NCI-H524 (cell line): Measurements from ENCODE around the gene TMOD2.
A peak's percentile ranks its signal among the peaks of the same experiment; 100 is the strongest.

Source experiments
- DNase-seq, 2 experiments: peaks; one replicate each; lab custom pipeline; 2025; lab: John Stamatoyannopoulos, UW

Gene TMOD2

DNA sequence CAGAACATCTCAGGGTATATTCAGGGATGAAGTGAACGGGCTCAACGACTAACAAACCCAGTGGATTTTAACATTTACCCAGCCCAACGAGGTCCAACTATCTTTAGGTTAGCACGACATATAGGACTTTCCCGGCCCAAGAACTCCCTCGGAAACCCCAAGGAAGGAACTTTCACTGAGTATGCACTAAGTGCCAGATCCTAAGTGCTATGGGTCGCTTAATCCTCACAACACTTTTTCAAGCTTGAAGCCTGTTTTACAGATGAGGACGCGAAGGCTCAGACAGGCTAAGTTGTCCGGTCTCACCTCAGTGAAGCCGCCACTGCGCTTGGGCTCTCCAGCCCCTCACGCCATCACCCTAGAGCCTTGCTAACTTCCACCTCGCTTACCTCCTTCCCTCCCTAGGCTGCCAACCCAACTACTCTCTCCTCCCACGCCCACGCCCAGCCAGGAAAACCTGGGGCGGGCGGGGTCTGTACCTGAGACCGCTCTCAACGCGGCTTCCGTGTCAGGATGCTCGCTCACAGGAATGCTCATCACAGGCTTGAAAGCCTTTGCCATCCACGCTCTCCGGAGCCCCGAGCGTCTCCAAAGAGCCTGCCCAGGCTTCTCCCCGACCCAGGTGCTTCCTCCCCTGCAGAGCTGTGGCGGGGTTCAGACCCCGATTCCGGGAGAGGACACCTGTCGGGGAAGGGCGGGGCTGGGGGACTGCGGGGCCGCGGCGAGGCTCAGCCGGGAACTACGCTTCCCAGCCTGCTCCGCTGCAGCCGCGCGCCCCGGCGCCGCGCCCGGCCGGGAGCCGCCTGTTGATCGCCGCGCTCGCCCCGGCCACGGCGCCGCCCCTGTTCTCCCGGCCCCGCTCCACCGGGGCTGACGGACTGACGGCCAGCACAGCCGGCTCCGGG, at the start of gene TMOD2:
TSS of gene TMOD2 (plus strand) at position 806 of the 905 bp plus-strand sequence. CDS start 14,845 bp downstream, outside the sequence.
- peak in 1 of 2 experiments; percentile 49 for DNase-seq

GRCh38 chr15:51702710-51703109, 48.7 kb upstream of the TMOD2 start:
- DNase-seq, result no peak

- DNase-seq, result no peak
Measured at GRCh38 chr15:51706291-51706690, 45.1 kb upstream of the TMOD2 start.

DNA sequence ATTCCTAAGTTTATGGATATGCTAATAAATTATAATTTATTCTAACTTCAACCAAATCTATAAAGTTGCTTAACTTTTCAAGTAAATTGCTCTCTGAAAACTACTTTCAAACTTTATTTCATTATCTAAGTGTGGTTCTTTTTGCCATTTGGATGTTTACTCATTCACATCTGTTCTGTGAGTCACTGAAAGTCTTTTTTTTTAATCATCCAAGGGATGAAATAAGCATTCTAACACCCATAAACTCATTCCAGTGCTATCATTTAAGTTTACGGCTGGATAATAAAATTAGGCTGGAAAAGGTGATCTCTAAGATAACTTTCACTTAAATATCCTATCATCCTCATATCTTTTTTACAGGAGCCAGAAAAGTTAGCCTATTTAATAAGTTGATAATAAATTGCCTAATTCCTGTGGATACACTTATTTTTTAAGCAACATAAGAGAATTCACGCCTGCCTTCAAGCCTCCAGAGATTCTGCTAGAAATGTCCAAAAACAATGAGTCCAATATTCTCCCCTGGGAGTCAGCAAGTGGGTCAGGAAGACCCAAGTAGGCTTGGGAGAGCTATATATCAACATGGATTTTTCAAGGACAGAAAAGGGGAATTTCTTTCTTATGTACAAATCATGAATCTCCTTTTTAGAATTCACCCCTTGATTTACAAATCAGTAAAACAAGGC, 44.3 kb upstream of the TMOD2 start:
- no peak for DNase-seq

DNA sequence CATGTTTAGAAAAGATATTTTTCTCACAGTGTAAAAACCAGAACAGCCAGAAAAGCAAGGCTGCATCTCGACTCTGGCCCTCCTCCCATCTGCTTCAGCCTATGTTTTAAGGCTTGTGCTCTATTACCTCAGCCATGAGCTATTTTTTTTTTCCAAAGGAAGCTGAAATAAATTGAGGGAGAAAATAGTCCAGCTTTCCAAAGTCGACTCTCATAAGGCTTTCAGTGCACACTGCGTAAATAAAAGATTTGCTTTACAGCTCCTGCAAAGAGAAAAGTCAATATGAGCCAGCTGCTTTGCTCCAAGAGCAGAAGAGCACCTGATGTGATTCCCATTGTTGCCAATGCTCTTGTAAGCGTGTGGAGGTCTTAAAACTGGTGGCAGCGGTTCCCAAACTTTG, 43.4 kb upstream of the TMOD2 start:
- DNase-seq, result no peak

DNA sequence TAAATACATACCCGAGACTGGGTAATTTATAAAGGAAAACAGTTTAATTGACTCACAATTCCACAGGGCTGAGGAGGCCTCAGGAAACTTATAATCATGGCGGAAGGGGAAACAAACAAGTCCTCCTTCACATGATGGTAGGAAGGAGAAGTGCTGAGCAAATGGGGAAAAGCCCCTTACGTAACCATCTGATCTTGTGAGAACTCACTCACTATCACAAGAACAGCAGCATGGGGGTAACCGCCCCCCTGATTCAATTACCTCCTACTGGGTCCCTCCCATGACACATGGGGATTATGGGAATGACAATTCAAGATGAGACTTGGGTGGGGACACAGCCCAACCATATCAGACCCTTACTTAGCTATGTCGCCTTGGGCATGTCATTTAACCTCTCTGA, 42.4 kb upstream of the TMOD2 start:
- DNase-seq, result no peak

DNA sequence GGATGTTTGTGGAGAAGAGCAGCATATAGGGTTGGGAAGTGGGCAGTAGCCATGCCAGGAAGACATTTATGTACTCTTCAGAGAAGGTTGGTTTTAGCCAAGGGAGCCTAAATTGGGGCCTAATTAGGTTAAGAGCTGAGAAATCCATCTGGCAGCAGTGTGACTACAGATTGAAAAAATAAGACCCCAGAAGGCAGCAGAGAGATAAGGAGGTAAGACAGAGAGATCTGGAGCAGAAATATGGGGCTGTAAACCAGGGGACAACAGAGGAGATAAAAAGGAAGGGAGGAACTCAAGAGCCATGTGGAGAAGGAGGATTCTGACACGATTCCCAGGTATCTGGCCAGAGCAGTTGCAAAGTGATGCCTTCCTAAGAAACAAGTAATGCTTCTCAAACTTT, 37.2 kb upstream of the TMOD2 start:
- DNase-seq, result peak; percentile 48 to 75

- DNase-seq, result no peak
Measured at GRCh38 chr15:51714911-51715310, 36.5 kb upstream of the TMOD2 start.

DNA sequence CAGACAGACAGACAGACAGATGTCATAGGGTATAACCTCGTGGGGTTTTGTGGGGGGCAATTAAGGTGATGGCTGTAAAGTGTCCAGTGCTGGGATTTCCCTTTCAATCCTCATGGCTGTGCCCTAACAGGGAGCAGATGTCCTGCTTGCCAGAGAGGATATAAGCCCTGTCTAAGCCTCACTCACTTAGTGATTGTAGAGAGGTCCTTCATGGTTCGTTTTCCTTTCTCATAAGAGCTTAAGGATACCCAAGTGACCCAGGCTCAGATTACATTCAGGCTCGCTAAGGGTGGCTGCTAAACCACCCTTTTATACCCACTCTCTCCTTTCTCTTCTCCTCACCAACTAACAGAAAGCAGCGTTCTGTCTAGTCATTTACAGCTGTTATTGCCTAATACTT, 33.2 kb upstream of the TMOD2 start:
- DNase-seq, result peak; percentile 96 to 99

- no peak for DNase-seq
Measured at GRCh38 chr15:51718746-51719145, 32.7 kb upstream of the TMOD2 start.

GRCh38 chr15:51720201-51720995, 31.0 kb upstream of the TMOD2 start:
- no peak for DNase-seq

GRCh38 chr15:51721199-51721960, 30.0 kb upstream of the TMOD2 start:
- no peak for DNase-seq

- DNase-seq, result no peak
Measured at GRCh38 chr15:51724199-51724598, 27.2 kb upstream of the TMOD2 start.

DNA sequence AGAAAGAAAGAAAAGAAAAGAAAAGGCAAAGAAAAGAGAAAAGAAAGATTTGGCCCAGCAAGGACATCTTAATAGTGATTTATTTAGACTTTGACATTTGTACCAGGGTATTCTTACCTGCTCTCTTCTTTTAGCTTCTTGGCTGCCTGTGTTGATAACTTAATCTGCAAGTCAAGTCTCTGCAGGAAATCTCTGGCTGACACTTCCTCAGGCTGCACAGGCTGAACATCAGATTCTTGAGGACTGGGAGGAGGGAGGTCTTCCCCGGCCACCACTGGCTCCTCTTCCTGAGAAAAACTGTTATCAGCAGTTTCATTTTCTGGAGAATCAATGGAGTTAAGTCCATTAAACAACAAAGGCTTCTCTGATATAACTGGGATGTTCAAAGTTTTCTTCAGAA, 26.7 kb upstream of the TMOD2 start:
- DNase-seq, result no peak

- DNase-seq, result no peak
Measured at GRCh38 chr15:51726302-51727073, 24.9 kb upstream of the TMOD2 start.

- no peak for DNase-seq
Measured at GRCh38 chr15:51727141-51727897, 24.1 kb upstream of the TMOD2 start.

GRCh38 chr15:51731549-51732267, 19.7 kb upstream of the TMOD2 start:
- no peak for DNase-seq

- DNase-seq, result no peak
Measured at GRCh38 chr15:51732646-51733045, 18.8 kb upstream of the TMOD2 start.

DNA sequence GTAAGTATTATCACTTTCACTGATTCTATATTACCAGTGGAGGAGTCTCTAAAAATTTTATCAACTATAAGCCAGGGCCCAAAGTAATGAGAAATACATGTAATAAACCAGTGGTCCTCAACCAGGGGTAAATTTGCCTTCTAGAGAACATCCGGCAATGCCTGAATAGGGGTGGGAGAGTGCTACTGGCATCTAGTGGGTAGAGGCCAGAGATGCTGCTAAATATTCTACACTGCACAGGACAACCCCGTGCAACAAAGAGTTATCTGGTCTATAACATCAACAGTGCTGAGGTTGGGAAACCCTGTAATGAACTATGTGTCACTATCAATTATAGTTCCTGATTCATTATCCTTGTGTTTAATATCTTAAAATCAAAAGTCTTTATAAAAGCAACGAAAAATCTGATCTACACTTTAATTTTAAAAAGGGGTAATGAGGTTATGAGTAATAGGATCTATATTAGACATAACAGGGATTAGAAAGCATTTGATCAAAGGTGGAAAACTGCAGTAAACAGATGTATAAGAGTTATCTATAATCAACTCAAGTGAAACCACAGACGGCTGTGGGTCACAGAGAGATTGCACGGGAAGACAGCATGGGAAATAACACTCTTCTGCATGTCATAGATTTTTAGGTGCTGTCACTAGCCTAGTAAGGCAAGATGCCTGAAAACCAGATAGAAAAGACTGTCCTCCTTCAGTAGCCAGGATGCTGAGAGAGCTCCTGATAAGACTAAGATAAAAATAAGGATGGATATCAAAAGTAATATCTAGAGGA, 16.0 kb upstream of the TMOD2 start:
- DNase-seq, result peak in 1 of 2 experiments; percentile 41
